GM12878 (cell line): ENCODE measurements around the gene DAPK2. TPM values are rescaled to one million over a fixed set of nuclear protein-coding genes. Genes with fewer than 3 reads are reported as not detected.

Source experiments
- ATF7 ChIP-seq: fragments of 450-650 bp; IDR thresholded peaks from 2 replicates; pipeline ENCODE4 v1.6.1; 2016; ENCODE audit warnings: low read depth, mild to moderate bottlenecking
- HDAC2 ChIP-seq: fragments of 200-600 bp; sonication (generic); IDR thresholded peaks from 2 replicates; pipeline ENCODE4 v1.6.1; 2017
- IKZF1 ChIP-seq: fragments of 450-650 bp; conservative IDR thresholded peaks from 2 replicates; pipeline ENCODE4 v1.6.1; 2017; ENCODE audit warnings: antibody characterized with exemption, mild to moderate bottlenecking
- IKZF2 ChIP-seq, 2 experiments: fragments of 450-650 bp; IDR thresholded peaks; 2 replicates each; pipeline ENCODE4 v1.6.1; 2017; ENCODE audit warnings: mild to moderate bottlenecking in 2 of 2, moderate library complexity in 2 of 2
- KLF5 ChIP-seq: fragments of 450-650 bp; IDR thresholded peaks from 2 replicates; pipeline ENCODE4 v1.6.1; 2014; ENCODE audit warnings: mild to moderate bottlenecking; ENCODE audit not compliant: partially characterized antibody
- MTA3 ChIP-seq: IDR thresholded peaks from 2 replicates; pipeline ENCODE4 v1.6.1; 2012; ENCODE audit warnings: low read length, inconsistent platforms, borderline replicate concordance
- NFYA ChIP-seq: IDR thresholded peaks from 2 replicates; pipeline ENCODE4 v1.6.1; 2011; ENCODE audit warnings: low read depth, mild to moderate bottlenecking, low read length, improper control_type of control experiment, borderline replicate concordance
- NFYB ChIP-seq: IDR thresholded peaks from 2 replicates; pipeline ENCODE4 v1.6.1; 2011; ENCODE audit warnings: low read depth, mild to moderate bottlenecking, low read length, improper control_type of control experiment, moderate library complexity; ENCODE audit not compliant: insufficient read depth
- RB1 ChIP-seq: fragments of 450-650 bp; formaldehyde crosslinking; IDR thresholded peaks from 2 replicates; pipeline ENCODE4 v1.6.1; 2017; ENCODE audit warnings: mild to moderate bottlenecking, borderline replicate concordance
- RELA ChIP-seq: fragments of 450-650 bp; IDR thresholded peaks from 2 replicates; pipeline ENCODE4 v1.8.0; 2014; ENCODE audit warnings: borderline replicate concordance; ENCODE audit not compliant: partially characterized antibody
- SMAD5 ChIP-seq: IDR thresholded peaks from 2 replicates; pipeline ENCODE4 v1.6.1; 2016; ENCODE audit warnings: antibody characterized with exemption, low read depth
- TCF7 ChIP-seq: IDR thresholded peaks from 2 replicates; pipeline ENCODE4 v1.6.1; 2014; ENCODE audit warnings: antibody characterized with exemption, borderline replicate concordance
- ZBED1 ChIP-seq: IDR thresholded peaks from 2 replicates; pipeline ENCODE4 v1.6.1; 2016; ENCODE audit warnings: borderline replicate concordance
- ZNF622 ChIP-seq: fragments of 450-650 bp; IDR thresholded peaks from 2 replicates; pipeline ENCODE4 v1.6.1; 2017; ENCODE audit warnings: mild to moderate bottlenecking, inconsistent platforms
- polyA plus RNA-seq, 11 experiments: library from polyadenylated mRNA; depleted of rRNA in 4 of 11; unstranded in 6 of 11; stranded (reverse) in 5 of 11; fragments of >200 nt; fragmentation: Nextera tagmentation in 4 of 11; fragmentation: Illumina TruSeq in 1 of 11; extraction: Ambion mirVana in 4 of 11; extraction: Trizol in 1 of 11; gene quantifications; 1 replicate in 1 of 11; 2 replicates in 10 of 11; pipeline versions ENCODE4 v1.2.1 to v1.2.3, GENCODE V29; 2011 to 2016; ENCODE audit warnings: inconsistent platforms in 2 of 11, missing spikeins in 2 of 11, low read depth in 1 of 11
- total RNA-seq, 4 experiments: library from RNA; depleted of rRNA in 3 of 4; stranded (reverse); fragments of >200 nt in 3 of 4; fragmentation: Illumina TruSeq in 1 of 4; extraction: Trizol in 1 of 4; gene quantifications; 2 replicates each; pipeline versions ENCODE4 v1.2.1 to v1.2.3, GENCODE V29; 2013 to 2021
- TF ChIP-seq, protein P1 (sequence below): IDR thresholded peaks from 2 replicates; pipeline ENCODE4 v1.6.1; 2011; ENCODE audit warnings: mild to moderate bottlenecking, low read depth, low read length, moderate library complexity; ENCODE audit not compliant: insufficient replicate concordance
- TF ChIP-seq, protein P2 (sequence below), 3 experiments: IDR thresholded peaks in 2 of 3; conservative IDR thresholded peaks in 1 of 3; 2 replicates each; pipeline ENCODE4 v1.5.1; 2011; ENCODE audit warnings: low read depth in 3 of 3, low read length in 3 of 3, mild to moderate bottlenecking in 3 of 3, control low read depth in 2 of 3, moderate library complexity in 2 of 3, inconsistent platforms in 1 of 3, mixed read lengths in 1 of 3; ENCODE audit not compliant: control insufficient read depth in 2 of 3, insufficient read depth in 1 of 3; ENCODE audit errors: extremely low read depth in 1 of 3
- TF ChIP-seq, protein P3 (sequence below): fragments of 450-650 bp; formaldehyde crosslinking; IDR thresholded peaks from 2 replicates; pipeline ENCODE4 v1.4.0; 2022; ENCODE audit warnings: mild to moderate bottlenecking, moderate library complexity
- TF ChIP-seq, protein P4 (sequence below): fragments of 150-350 bp; IDR thresholded peaks from 2 replicates; pipeline ENCODE4 v1.6.1; 2014; ENCODE audit warnings: mild to moderate bottlenecking, low read depth, low read length
- TF ChIP-seq, protein P5 (sequence below): fragments of 450-650 bp; IDR thresholded peaks from 2 replicates; pipeline ENCODE4 v1.6.1; 2017; ENCODE audit warnings: antibody characterized with exemption, mild to moderate bottlenecking, moderate library complexity

DAPK2 gene
- total and polyA plus RNA-seq, 10 of the 15 experiments (the other 5 are each of a cell fraction or from before 2014, with no cell fraction given) = 0.69 to 8.4 (median 4.1) TPM

DNA sequence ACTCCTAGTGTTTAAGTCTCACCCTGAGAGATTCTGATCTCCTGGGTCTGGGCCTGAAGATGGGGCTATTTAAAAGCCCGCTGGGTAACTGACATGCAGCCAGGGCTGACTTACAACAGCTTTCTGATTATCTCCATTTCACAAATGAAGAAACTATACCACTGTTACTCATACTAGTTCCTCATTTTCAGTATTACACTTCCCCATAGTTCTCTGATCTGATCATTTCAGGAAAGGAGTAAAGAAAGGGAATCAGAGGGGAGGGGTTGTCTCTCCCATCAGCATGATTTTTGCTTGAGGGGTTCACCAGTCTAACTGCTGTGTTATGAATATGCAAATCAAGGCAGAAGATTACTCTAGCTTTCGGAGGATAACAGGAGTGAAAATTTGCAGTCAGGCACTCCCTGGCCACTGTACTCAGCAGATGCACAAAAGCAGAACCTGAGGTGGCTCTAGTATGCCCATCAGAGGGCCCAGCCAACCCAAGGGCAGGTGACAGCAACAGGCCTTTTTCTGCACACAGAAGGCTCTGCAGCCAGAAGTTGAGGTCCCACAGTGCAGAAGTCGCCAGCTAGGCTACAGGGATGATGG is 59.4 kb downstream of the DAPK2 start (continued):
- TF ChIP-seq, protein P1, sequence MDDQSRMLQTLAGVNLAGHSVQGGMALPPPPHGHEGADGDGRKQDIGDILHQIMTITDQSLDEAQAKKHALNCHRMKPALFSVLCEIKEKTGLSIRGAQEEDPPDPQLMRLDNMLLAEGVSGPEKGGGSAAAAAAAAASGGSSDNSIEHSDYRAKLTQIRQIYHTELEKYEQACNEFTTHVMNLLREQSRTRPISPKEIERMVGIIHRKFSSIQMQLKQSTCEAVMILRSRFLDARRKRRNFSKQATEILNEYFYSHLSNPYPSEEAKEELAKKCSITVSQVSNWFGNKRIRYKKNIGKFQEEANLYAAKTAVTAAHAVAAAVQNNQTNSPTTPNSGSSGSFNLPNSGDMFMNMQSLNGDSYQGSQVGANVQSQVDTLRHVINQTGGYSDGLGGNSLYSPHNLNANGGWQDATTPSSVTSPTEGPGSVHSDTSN = peak; percentile 29
- TF ChIP-seq, protein P2, sequence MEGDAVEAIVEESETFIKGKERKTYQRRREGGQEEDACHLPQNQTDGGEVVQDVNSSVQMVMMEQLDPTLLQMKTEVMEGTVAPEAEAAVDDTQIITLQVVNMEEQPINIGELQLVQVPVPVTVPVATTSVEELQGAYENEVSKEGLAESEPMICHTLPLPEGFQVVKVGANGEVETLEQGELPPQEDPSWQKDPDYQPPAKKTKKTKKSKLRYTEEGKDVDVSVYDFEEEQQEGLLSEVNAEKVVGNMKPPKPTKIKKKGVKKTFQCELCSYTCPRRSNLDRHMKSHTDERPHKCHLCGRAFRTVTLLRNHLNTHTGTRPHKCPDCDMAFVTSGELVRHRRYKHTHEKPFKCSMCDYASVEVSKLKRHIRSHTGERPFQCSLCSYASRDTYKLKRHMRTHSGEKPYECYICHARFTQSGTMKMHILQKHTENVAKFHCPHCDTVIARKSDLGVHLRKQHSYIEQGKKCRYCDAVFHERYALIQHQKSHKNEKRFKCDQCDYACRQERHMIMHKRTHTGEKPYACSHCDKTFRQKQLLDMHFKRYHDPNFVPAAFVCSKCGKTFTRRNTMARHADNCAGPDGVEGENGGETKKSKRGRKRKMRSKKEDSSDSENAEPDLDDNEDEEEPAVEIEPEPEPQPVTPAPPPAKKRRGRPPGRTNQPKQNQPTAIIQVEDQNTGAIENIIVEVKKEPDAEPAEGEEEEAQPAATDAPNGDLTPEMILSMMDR (IDR thresholded peaks at IDR 0.05 in 2 of 3, conservative IDR thresholded peaks at IDR 0.05 in 1 of 3; ENCODE audit: control insufficient read depth in 2 of 3, extremely low read depth in 1 of 3, insufficient read depth in 1 of 3, low read depth in 3 of 3, low read length in 3 of 3) = peak in 1 of 3 experiments; percentile 36; a peak in 2 of 6 replicates
- no peak for TF ChIP-seq MTA3
- no peak for TF ChIP-seq NFYA
- no peak for TF ChIP-seq ZNF622
- TF ChIP-seq, protein P3, sequence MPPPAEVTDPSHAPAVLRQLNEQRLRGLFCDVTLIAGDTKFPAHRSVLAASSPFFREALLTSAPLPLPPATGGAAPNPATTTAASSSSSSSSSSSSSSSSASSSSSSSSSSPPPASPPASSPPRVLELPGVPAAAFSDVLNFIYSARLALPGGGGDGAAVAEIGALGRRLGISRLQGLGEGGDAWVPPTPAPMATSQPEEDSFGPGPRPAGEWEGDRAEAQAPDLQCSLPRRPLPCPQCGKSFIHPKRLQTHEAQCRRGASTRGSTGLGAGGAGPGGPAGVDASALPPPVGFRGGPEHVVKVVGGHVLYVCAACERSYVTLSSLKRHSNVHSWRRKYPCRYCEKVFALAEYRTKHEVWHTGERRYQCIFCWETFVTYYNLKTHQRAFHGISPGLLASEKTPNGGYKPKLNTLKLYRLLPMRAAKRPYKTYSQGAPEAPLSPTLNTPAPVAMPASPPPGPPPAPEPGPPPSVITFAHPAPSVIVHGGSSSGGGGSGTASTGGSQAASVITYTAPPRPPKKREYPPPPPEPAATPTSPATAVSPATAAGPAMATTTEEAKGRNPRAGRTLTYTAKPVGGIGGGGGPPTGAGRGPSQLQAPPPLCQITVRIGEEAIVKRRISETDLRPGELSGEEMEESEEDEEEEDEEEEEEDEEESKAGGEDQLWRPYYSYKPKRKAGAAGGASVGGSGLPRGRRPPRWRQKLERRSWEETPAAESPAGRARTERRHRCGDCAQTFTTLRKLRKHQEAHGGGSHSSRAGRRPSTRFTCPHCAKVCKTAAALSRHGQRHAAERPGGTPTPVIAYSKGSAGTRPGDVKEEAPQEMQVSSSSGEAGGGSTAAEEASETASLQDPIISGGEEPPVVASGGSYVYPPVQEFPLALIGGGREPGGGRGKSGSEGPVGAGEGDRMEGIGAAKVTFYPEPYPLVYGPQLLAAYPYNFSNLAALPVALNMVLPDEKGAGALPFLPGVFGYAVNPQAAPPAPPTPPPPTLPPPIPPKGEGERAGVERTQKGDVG (CRISPR knock-in tag) = no peak
- TF ChIP-seq, protein P4, sequence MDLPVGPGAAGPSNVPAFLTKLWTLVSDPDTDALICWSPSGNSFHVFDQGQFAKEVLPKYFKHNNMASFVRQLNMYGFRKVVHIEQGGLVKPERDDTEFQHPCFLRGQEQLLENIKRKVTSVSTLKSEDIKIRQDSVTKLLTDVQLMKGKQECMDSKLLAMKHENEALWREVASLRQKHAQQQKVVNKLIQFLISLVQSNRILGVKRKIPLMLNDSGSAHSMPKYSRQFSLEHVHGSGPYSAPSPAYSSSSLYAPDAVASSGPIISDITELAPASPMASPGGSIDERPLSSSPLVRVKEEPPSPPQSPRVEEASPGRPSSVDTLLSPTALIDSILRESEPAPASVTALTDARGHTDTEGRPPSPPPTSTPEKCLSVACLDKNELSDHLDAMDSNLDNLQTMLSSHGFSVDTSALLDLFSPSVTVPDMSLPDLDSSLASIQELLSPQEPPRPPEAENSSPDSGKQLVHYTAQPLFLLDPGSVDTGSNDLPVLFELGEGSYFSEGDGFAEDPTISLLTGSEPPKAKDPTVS = no peak
- TF ChIP-seq ATF7 = peak; percentile 59
- TF ChIP-seq ZBED1 = no peak
- no peak for TF ChIP-seq RB1
- TF ChIP-seq, protein P5, sequence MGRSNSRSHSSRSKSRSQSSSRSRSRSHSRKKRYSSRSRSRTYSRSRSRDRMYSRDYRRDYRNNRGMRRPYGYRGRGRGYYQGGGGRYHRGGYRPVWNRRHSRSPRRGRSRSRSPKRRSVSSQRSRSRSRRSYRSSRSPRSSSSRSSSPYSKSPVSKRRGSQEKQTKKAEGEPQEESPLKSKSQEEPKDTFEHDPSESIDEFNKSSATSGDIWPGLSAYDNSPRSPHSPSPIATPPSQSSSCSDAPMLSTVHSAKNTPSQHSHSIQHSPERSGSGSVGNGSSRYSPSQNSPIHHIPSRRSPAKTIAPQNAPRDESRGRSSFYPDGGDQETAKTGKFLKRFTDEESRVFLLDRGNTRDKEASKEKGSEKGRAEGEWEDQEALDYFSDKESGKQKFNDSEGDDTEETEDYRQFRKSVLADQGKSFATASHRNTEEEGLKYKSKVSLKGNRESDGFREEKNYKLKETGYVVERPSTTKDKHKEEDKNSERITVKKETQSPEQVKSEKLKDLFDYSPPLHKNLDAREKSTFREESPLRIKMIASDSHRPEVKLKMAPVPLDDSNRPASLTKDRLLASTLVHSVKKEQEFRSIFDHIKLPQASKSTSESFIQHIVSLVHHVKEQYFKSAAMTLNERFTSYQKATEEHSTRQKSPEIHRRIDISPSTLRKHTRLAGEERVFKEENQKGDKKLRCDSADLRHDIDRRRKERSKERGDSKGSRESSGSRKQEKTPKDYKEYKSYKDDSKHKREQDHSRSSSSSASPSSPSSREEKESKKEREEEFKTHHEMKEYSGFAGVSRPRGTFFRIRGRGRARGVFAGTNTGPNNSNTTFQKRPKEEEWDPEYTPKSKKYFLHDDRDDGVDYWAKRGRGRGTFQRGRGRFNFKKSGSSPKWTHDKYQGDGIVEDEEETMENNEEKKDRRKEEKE = no peak
- no peak for TF ChIP-seq RELA
- no peak for TF ChIP-seq KLF5
- peak; percentile 93 for TF ChIP-seq IKZF1
- no peak for TF ChIP-seq NFYB
- no peak for TF ChIP-seq HDAC2
- TF ChIP-seq TCF7 = peak; percentile 86
- TF ChIP-seq SMAD5 = no peak
- peak; percentile 98 for TF ChIP-seq IKZF2 (IDR thresholded peaks at IDR 0.05)
